Measurements from ENCODE around the gene PDHA1.

The PDHA1 gene

GRCh38 chrX:19332983-19333382 lies 10.7 kb upstream of the PDHA1 start:
- Histone ChIP-seq H3K4me2 (ENCODE audit: low read length) (no peak overlapping the region), H3K18ac (ENCODE audit: low read length) (no peak overlapping the region), H4K12ac (ENCODE audit: low read depth, low read length) (no peak overlapping the region), H3K36me3 (ENCODE audit: control insufficient read depth in 1 of 2, insufficient read depth in 2 of 2, low read length in 2 of 2) (no peaks in the 10 kb centered on the region), H4K8ac (ENCODE audit: low read depth, low read length) (no peak overlapping the region), H2BK12ac (ENCODE audit: low read length) (no peak overlapping the region), H3K4me1 (ENCODE audit: control insufficient read depth in 1 of 2, insufficient read depth in 2 of 2, low read length in 2 of 2) (no peaks in the 10 kb centered on the region), H3K14ac (ENCODE audit: low read length) (no peak overlapping the region), H2AFZ (ENCODE audit: insufficient read depth, low read length, poor library complexity) (no peak overlapping the region), H2BK120ac (ENCODE audit: insufficient read depth, low read length, poor library complexity) (no peak overlapping the region), H3K27me3 (ENCODE audit: insufficient read depth, low read length) (no peaks in the 10 kb centered on the region), H3K27ac (ENCODE audit: low read depth, low read length) (no peak overlapping the region), H4K91ac (ENCODE audit: low read depth, low read length) (no peak overlapping the region), H2BK5ac (ENCODE audit: low read depth, low read length, poor library complexity) (no peak overlapping the region), H3K4ac (ENCODE audit: low read depth, low read length) (no peak overlapping the region), H3K79me2 (ENCODE audit: control insufficient read depth, insufficient read depth, low read length, poor library complexity) (no peaks in the 10 kb centered on the region), H3K9ac (ENCODE audit: low read length) (no peak overlapping the region), H3K79me1 (ENCODE audit: low read length) (no peaks in the 10 kb centered on the region), H3K4me3 (ENCODE audit: low read depth, low read length) (no peak overlapping the region), H3K9me3 (ENCODE audit: insufficient read depth, low read depth, low read length) (no peaks in the 10 kb centered on the region), H2AK5ac (ENCODE audit: low read length) (no peak overlapping the region), H3K23ac (ENCODE audit: low read length) (no peak overlapping the region)
- no peak for DNase-seq
- no CpG with 5 or more reads among the region's 5 CpGs for whole genome bisulfite sequencing (ENCODE audit: extremely low coverage, insufficient coverage, insufficient read length)

- Histone ChIP-seq H3K4me1 (ENCODE audit: control insufficient read depth in 1 of 2, insufficient read depth in 2 of 2, low read length in 2 of 2) (no peaks in the 10 kb centered on the region), H3K4me2 (ENCODE audit: low read length) (no peak overlapping the region), H2AFZ (ENCODE audit: insufficient read depth, low read length, poor library complexity) (no peak overlapping the region), H2BK12ac (ENCODE audit: low read length) (no peak overlapping the region), H3K36me3 (ENCODE audit: control insufficient read depth in 1 of 2, insufficient read depth in 2 of 2, low read length in 2 of 2) (no peaks in the 10 kb centered on the region), H3K14ac (ENCODE audit: low read length) (no peak overlapping the region), H3K23ac (ENCODE audit: low read length) (no peak overlapping the region), H2AK5ac (ENCODE audit: low read length) (no peak overlapping the region), H4K8ac (ENCODE audit: low read depth, low read length) (no peak overlapping the region), H3K79me1 (ENCODE audit: low read length) (no peaks in the 10 kb centered on the region), H3K9ac (ENCODE audit: low read length) (no peak overlapping the region), H3K18ac (ENCODE audit: low read length) (no peak overlapping the region), H3K9me3 (ENCODE audit: insufficient read depth, low read depth, low read length) (no peaks in the 10 kb centered on the region), H4K91ac (ENCODE audit: low read depth, low read length) (no peak overlapping the region), H3K4me3 (ENCODE audit: low read depth, low read length) (no peak overlapping the region), H4K12ac (ENCODE audit: low read depth, low read length) (no peak overlapping the region), H3K4ac (ENCODE audit: low read depth, low read length) (no peak overlapping the region), H3K79me2 (ENCODE audit: control insufficient read depth, insufficient read depth, low read length, poor library complexity) (no peaks in the 10 kb centered on the region), H2BK5ac (ENCODE audit: low read depth, low read length, poor library complexity) (no peak overlapping the region), H3K27me3 (ENCODE audit: insufficient read depth, low read length) (no peaks in the 10 kb centered on the region), H3K27ac (ENCODE audit: low read depth, low read length) (no peak overlapping the region), H2BK120ac (ENCODE audit: insufficient read depth, low read length, poor library complexity) (no peak overlapping the region)
- DNase-seq = peak; percentile 31 to 86
- WGBS (ENCODE audit: extremely low coverage, insufficient coverage, insufficient read length) = no CpG with 5 or more reads among the region's 16 CpGs
Measured at GRCh38 chrX:19334945-19335626, 8.6 kb upstream of the PDHA1 start.

GRCh38 chrX:19342331-19342906 lies 1.3 kb upstream of the PDHA1 start:
- Histone ChIP-seq H3K79me1 (ENCODE audit: low read length) (peaks cover 6% of the 10 kb centered on the region), H3K23ac (ENCODE audit: low read length) (no peak overlapping the region), H3K18ac (ENCODE audit: low read length) (no peak overlapping the region), H4K91ac (ENCODE audit: low read depth, low read length) (no peak overlapping the region), H3K4ac (ENCODE audit: low read depth, low read length) (no peak overlapping the region), H2BK5ac (ENCODE audit: low read depth, low read length, poor library complexity) (no peak overlapping the region), H3K27me3 (ENCODE audit: insufficient read depth, low read length) (no peaks in the 10 kb centered on the region), H4K12ac (ENCODE audit: low read depth, low read length) (no peak overlapping the region), H3K27ac (ENCODE audit: low read depth, low read length) (no peak overlapping the region), H3K9me3 (ENCODE audit: insufficient read depth, low read depth, low read length) (no peaks in the 10 kb centered on the region), H2BK12ac (ENCODE audit: low read length) (no peak overlapping the region), H3K79me2 (ENCODE audit: control insufficient read depth, insufficient read depth, low read length, poor library complexity) (peaks cover 7% of the 10 kb centered on the region), H3K4me2 (ENCODE audit: low read length) (no peak overlapping the region), H3K9ac (ENCODE audit: low read length) (no peak overlapping the region), H2AFZ (ENCODE audit: insufficient read depth, low read length, poor library complexity) (no peak overlapping the region), H3K36me3 (ENCODE audit: control insufficient read depth in 1 of 2, insufficient read depth in 2 of 2, low read length in 2 of 2) (no peaks in the 10 kb centered on the region), H2BK120ac (ENCODE audit: insufficient read depth, low read length, poor library complexity) (no peak overlapping the region), H3K14ac (ENCODE audit: low read length) (no peak overlapping the region), H4K8ac (ENCODE audit: low read depth, low read length) (no peak overlapping the region), H3K4me1 (ENCODE audit: control insufficient read depth in 1 of 2, insufficient read depth in 2 of 2, low read length in 2 of 2) (peaks cover 0 to 4% of the 10 kb centered on the region in 2 experiments), H2AK5ac (ENCODE audit: low read length) (no peak overlapping the region), H3K4me3 (ENCODE audit: low read depth, low read length) (no peak overlapping the region)
- no CpG with 5 or more reads among the region's 6 CpGs for WGBS (ENCODE audit: extremely low coverage, insufficient coverage, insufficient read length)
- DNase-seq = no peak

- Histone ChIP-seq H2BK5ac (ENCODE audit: low read depth, low read length, poor library complexity) (no peak overlapping the region), H3K23ac (ENCODE audit: low read length) (no peak overlapping the region), H2BK12ac (ENCODE audit: low read length) (no peak overlapping the region), H3K36me3 (ENCODE audit: control insufficient read depth in 1 of 2, insufficient read depth in 2 of 2, low read length in 2 of 2) (no peaks in the 10 kb centered on the region), H3K4ac (ENCODE audit: low read depth, low read length) (no peak overlapping the region), H3K79me1 (ENCODE audit: low read length) (peaks cover 6% of the 10 kb centered on the region), H2AK5ac (ENCODE audit: low read length) (no peak overlapping the region), H3K18ac (ENCODE audit: low read length) (peak overlapping the region; percentile 56), H2BK120ac (ENCODE audit: insufficient read depth, low read length, poor library complexity) (no peak overlapping the region), H3K14ac (ENCODE audit: low read length) (no peak overlapping the region), H3K4me3 (ENCODE audit: low read depth, low read length) (no peak overlapping the region), H3K9me3 (ENCODE audit: insufficient read depth, low read depth, low read length) (no peaks in the 10 kb centered on the region), H3K27me3 (ENCODE audit: insufficient read depth, low read length) (no peaks in the 10 kb centered on the region), H4K91ac (ENCODE audit: low read depth, low read length) (no peak overlapping the region), H3K9ac (ENCODE audit: low read length) (peak overlapping the region; percentile 43), H2AFZ (ENCODE audit: insufficient read depth, low read length, poor library complexity) (peak overlapping the region; percentile 71), H4K12ac (ENCODE audit: low read depth, low read length) (no peak overlapping the region), H3K4me1 (ENCODE audit: control insufficient read depth in 1 of 2, insufficient read depth in 2 of 2, low read length in 2 of 2) (peaks cover 0 to 4% of the 10 kb centered on the region in 2 experiments), H4K8ac (ENCODE audit: low read depth, low read length) (peak overlapping the region; percentile 2), H3K79me2 (ENCODE audit: control insufficient read depth, insufficient read depth, low read length, poor library complexity) (peaks cover 7% of the 10 kb centered on the region), H3K27ac (ENCODE audit: low read depth, low read length) (no peak overlapping the region), H3K4me2 (ENCODE audit: low read length) (peak overlapping the region; percentile 59)
- WGBS (ENCODE audit: extremely low coverage, insufficient coverage, insufficient read length) = no CpG with 5 or more reads among the region's 11 CpGs
- no peak for DNase-seq
Measured at GRCh38 chrX:19343085-19343534, 617 bp upstream of the PDHA1 start.

Data from trophoblast cell (in vitro differentiated cells and primary cell).